Stimulated activated CD4-positive, alpha-beta T cell treated with anti-CD3 and anti-CD28 coated beads, Interleukin-2, amount 100 ng/mL, for 48 hours (primary cell): ENCODE data around the gene ACE2.
"Not testable (repeated sequence)": the region's sequence is repeated elsewhere in the genome, so short reads cannot be mapped to it uniquely, and the experiment has no call there.

ENCODE experiments used
- DNase-seq, 2 donors: peaks; one replicate each; pipeline ENCODE4 v3.0.0-alpha.2; 2020

ACE2 gene

GRCh38 chrX:15600745-15601144, at the start of gene ACE2:
Gene ACE2, minus strand, starts transcription at chrX:15600960. Its CDS starts 49 bp downstream, at chrX:15600911.
- DNase-seq: no peak

- DNase-seq: not testable (repeated sequence)
These were observed 46.8 kb upstream of the ACE2 start for GRCh38 chrX:15647510-15647909.

- no peak for DNase-seq
These were observed 45.8 kb upstream of the ACE2 start for GRCh38 chrX:15646543-15646942.

DNA sequence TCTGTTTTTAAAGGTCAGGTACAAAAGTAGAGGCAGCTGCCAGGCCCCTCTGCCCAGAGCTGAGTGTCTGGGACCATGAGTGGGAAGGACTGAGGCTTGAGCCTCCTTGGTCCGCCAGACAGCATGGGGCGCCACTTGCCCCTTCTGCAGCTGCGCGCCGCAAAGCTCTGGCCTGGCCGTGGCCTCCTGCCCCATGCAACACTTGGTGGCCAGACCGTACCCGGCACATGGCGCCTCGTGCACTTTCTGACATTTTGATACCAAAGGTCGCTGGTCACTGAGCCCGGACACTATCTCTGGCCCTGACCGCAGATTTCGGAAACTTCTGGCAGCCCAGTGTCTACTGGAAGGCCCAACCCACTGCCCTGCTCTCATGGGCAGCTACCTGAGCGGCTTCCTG, 45.3 kb upstream of the ACE2 start:
- no peak for DNase-seq

DNA sequence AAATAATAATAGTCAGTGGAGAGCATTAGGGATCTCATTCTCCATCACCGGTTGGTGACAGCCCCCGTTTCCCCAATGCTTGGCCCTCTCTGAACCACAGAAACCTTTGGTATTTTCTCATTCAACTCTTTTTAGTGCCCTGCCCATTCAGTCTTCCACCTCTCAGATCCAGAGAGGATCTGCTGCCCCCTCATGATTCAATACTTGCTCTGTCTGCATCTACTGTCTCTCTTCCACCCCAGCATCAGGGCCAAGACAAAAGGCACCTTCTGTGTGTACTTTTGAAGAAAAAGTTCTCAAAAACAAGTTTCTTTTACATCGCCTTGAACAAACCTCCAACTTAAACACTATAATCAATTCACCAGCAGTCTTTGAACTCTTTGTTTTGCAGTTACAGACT, 44.5 kb upstream of the ACE2 start:
- no peak for DNase-seq

- no peak for DNase-seq
These were observed 43.8 kb upstream of the ACE2 start for GRCh38 chrX:15644560-15644872.

GRCh38 chrX:15643786-15644559, 43.2 kb upstream of the ACE2 start:
- no peak for DNase-seq

GRCh38 chrX:15631637-15632036, 30.9 kb upstream of the ACE2 start:
- DNase-seq: no peak

DNA sequence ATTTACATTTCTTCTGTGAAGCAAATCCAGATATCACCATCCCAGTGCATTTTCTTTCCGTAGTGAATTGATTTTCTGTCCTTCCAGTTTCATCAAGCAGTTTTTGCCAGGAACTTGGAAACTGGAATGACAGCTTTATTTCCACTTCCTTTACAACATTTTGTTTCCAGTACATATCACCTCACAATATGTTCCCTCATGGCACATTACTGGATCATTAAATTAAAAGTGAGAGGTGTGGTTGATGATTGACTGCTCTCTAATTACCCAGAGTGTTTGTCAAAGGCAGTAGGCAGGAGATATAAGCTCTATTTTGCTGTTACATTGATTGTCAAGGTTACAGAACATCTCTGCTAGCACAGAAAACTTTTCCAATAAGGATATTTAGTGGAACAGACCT, 22.3 kb upstream of the ACE2 start:
- no peak for DNase-seq

DNA sequence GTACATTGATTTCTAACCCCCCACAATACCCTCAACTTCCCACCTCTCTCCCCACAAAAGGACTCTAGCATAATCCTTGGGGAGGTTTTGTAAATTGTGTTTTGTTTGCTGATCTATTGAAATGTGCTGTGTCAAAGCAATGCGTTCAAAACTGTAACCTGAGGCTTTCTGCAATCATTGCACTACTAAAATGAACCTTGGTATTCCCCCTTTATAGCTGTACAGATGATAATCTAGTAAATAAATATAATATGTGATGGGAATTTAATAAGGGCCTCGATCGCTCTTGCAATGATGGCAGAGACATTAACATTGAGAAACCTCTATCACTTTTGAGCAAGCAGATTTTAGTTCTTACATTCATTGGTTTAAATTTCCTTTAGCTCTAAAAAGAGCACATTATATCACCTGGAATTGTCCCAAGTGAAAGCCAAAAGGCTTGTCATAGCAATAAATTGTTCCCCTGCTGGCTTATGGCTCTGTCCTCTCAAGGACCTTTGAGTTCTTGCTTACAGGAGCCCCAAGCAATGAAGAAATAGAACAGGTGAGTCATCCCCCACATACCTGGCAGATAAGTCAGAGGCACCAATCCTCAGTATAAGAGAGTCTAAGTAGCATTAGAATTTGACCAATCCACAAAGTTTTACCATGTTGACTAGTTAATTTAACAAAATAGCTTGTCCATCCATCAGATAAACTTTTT, 18.4 kb upstream of the ACE2 start:
- no peak for DNase-seq

DNA sequence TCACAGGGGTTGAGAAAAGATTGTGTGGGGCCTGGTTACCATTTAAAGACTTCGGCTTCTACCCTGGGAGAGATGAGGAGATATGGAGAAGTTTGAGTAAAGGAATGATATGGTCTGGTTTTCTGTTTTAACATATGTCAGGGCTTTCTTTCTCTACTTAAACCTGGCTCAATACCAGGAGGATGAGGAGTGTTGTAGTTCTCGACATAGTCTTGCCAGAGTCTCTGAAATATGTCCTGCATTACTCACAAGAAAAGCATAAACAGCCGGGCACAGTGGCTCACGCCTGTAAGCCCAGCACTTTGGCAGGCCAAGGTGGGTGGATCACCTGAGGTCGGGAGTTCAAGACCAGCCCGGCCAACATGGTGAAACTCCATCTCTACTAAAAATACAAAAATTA, 16.4 kb upstream of the ACE2 start:
- DNase-seq: no peak

DNA sequence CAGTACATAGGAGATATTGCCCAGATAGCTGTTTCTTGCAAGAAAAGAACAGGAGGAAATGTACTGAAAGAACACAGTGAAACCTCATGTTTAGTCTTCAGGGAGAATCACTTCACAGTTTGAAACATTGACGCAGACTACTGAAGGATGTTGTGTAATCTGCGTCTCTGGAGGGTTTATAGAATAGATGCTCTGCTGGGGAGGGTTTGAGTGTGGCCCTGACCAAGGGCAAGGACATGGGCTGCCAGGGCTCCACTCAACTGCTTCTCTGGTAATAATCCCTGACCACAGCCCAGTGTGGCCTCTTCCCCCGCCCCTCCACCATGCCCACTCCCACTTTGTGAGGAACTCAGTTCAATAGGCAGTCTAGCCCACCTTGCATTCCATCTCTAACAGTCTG, 15.8 kb upstream of the ACE2 start:
- DNase-seq: no peak

- DNase-seq: no peak
These were observed 6.3 kb upstream of the ACE2 start for GRCh38 chrX:15607067-15607466.

DNA sequence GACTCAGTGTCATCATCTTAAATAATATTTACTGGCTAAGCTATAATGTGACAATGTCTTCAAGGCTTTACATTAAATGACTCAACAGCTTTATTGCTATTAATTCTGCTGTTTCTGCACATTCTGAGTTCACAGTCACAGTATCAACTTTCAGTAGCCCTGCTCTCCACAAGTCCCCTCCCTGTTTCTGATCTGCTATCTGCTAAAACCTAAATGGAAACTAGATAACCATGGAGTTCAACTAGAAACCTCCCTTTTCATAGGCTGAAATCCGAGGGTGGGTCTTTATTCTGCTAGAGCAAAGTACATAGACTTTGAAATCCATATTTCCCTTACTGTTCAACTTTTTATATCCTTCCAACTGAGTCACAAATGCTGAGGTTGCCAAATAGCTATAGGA, 5.4 kb upstream of the ACE2 start:
- no peak for DNase-seq

- DNase-seq: no peak
These were observed 4.5 kb upstream of the ACE2 start for GRCh38 chrX:15605226-15605625.

- DNase-seq: no peak
These were observed 2.0 kb upstream of the ACE2 start for GRCh38 chrX:15602761-15603160.

- DNase-seq: no peak
These were observed 1.2 kb upstream of the ACE2 start for GRCh38 chrX:15601932-15602331.

DNA sequence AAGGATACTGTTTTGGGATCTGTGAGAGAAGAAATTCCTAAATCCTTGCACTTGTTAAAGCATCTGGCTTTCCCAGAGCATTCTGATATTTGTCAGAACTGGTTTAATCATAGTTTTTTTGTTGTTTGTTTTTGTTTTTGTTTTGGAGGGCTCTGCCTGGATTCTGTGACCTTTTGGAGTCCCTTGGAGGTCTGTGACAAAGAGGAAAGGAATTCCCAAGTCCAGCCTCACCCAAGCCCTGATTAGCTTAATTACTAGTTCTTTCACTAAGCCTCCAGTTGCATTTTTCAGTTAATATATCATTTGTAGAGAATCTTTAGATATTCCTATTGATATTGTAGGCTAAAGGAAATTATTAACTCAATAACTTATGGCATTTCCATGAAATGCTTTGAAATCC, 711 bp downstream of the ACE2 start:
- DNase-seq: no peak

DNA sequence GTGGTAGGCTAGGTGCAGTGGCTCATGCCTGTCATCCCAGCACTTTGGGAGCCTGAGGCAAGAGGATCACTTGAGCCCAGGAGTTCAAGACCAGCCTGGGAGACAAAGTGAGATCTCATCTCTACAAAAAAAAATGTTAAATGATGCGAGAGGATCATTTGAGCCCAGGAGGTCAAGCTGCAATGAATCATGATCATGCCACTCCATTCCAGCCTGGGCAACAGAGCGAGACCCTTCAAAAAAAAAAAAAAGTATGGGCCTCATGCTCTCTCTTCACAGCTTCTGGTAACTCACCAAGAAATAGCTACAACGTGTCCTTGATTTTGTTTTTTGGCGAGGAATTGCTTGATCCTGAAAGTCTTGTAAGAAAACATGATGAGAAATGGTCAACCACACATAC, 1.3 kb downstream of the ACE2 start:
- DNase-seq: no peak

DNA sequence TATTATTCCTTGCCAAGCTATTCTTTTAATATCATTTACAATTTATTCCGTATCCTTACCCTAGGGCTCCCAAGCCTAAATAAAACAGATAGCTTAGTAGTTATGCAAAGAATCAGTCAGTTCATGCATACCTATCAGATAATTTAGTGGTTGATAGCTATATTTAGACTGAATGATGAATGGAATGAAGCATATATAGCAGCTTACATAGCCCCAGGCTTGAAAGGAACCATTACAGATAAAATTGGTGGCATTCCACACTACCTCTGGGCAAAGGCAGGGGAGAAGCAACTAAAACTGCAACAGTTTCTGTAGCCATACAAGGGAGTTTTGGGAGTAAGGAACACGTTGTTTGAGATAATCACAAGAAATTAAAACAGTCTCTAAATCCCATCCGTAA, 2.7 kb downstream of the ACE2 start:
- DNase-seq: no peak

DNA sequence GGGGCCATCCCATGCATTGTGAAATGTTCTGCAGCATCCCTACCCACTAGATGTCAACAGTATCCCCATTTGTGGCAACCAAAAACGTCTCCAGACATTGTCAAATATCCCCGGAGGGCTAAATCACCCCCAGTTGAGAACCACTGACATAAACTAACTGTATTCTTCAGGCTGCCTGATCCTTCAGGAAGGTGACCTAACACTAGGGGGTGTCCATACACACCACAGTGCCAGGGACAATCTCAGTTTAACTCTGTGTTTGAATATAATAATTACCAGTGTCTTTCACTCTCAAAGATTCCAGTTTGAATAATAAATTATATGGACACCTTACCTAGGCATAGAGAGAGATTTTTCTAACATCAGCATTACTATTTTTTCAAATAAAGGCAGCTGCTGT, 6.4 kb downstream of the ACE2 start:
- no peak for DNase-seq

DNA sequence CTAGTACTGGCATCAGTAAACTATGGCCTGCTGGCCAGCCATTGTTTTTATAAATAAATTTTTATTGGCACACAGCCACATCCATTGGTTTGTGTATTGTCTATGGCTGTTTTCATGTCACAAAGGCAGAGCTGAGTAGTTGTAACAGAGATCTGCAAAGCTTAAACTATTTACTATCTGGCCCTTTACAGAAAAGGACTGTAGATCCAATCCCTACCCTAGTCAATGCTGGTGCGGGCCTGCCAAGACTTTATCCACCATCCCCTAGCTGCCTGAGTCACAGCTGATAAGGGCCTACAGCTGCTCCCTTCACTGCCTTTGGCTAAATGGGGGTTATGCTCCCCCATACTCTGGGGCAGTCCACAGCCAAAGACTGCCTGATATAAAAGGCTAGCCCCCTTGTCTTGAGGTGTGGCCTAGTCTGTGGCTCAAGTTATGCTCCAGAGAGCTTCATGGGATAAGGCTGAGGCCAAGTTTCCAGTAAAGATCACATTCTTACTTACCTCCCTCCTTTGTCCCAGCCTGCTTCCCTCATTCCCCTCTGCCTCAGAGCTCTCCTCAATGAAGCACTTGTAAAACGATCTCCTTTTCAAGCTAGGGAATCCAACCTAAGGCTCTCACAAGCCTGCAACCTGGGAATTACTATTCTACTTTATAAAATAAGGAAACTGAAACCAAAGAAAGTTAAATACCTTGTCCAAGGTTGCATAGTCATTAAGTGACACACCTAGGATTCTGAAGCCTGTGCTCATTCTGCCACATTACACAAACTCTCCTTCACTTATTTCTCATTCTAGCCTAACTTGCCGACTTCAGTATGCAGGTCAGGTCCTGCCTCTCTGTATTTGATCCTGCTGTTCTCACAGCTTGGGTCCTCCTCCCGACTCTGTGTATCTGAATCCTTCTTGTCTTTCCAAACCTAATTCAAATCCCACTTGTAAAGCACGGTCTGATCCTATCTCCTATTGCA, 20.7 kb downstream of the ACE2 start:
- DNase-seq: no peak

- no peak for DNase-seq
These were observed 24.7 kb downstream of the ACE2 start for GRCh38 chrX:15576019-15576418.

DNA sequence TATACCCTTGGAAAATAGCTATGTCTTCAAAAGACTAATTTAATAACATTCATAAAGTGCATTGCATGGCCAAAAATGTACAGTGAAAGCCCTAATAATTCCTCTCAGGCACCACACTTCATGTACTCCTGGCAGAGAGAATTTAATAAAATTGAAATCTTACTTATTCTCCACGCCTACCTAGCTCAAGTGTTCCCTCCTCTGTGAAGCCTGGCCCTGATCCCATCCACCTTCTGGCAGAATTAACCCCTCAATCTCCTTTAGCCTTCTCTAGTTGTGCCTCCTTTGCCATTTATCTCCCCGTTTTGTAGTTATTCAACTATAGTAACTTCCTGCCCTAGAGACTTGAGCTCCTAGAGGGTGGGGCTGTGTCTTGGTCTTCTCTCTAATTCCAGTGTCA, 26.7 kb downstream of the ACE2 start:
- no peak for DNase-seq
